SU-DHL-6 (cell line): ENCODE results near the gene SPPL2A.

Source experiments
- CTCF ChIP-seq: fragments of 200-600 bp; sonication (generic); IDR thresholded peaks from one replicate; pipeline ENCODE4 v1.5.1; 2017; ENCODE audit warnings: antibody characterized with exemption, mild to moderate bottlenecking, low read length, moderate library complexity; ENCODE audit not compliant: insufficient read depth, poor library complexity, severe bottlenecking
- EZH2phosphoT487 ChIP-seq: fragments of 200-600 bp; sonication (generic), shearing (Covaris generic); conservative IDR thresholded peaks from 2 replicates; pipeline ENCODE4 v1.6.1; 2018; ENCODE audit warnings: mild to moderate bottlenecking, antibody characterized with exemption, low read length, moderate library complexity, mixed read lengths

- TF ChIP-seq CTCF (no peak), EZH2phosphoT487 (no peak)
Measured at GRCh38 chr15:50808728-50809127, 43.2 kb upstream of the SPPL2A start.
